Measurements from ENCODE around the gene LYSMD1.

The LYSMD1 gene

GRCh38 chr1:151175041-151175741 lies 9.5 kb upstream of the LYSMD1 start:
- no peak for DNase-seq (ENCODE audit: low read depth)

- DNase-seq (ENCODE audit: low read depth) = no peak
These were observed 5.5 kb upstream of the LYSMD1 start for GRCh38 chr1:151171190-151171589.

GRCh38 chr1:151167116-151167515 lies 1.4 kb upstream of the LYSMD1 start:
- no peak for DNase-seq (ENCODE audit: low read depth)

- peak; percentile 56 for DNase-seq (ENCODE audit: low read depth)
These were observed 829 bp upstream of the LYSMD1 start for GRCh38 chr1:151166505-151166956.

- no peak for DNase-seq (ENCODE audit: low read depth)
These were observed 393 bp downstream of the LYSMD1 start for GRCh38 chr1:151165281-151165737.

- DNase-seq (ENCODE audit: low read depth) = no peak
These were observed 896 bp downstream of the LYSMD1 start for GRCh38 chr1:151164732-151165280.

- no peak for DNase-seq (ENCODE audit: low read depth)
These were observed 6.3 kb downstream of the LYSMD1 start for GRCh38 chr1:151159373-151159772.

- DNase-seq (ENCODE audit: low read depth) = no peak
These were observed 6.9 kb downstream of the LYSMD1 start for GRCh38 chr1:151158751-151159251.

GRCh38 chr1:151158326-151158725 lies 7.4 kb downstream of the LYSMD1 start:
- no peak for DNase-seq (ENCODE audit: low read depth)

GRCh38 chr1:151157067-151157531 lies 8.6 kb downstream of the LYSMD1 start:
- no peak for DNase-seq (ENCODE audit: low read depth)

GRCh38 chr1:151156515-151156819 lies 9.2 kb downstream of the LYSMD1 start, which contains the start of gene TNFAIP8L2:
Gene TNFAIP8L2, plus strand, starts transcription at chr1:151156649. Its CDS starts 2,049 bp downstream, at chr1:151158698.
- no peak for DNase-seq (ENCODE audit: low read depth)

GRCh38 chr1:151147665-151148064 lies 18.0 kb downstream of the LYSMD1 start:
- DNase-seq (ENCODE audit: low read depth) = no peak

- no peak for DNase-seq (ENCODE audit: low read depth)
These were observed 18.6 kb downstream of the LYSMD1 start for GRCh38 chr1:151147132-151147503.

- DNase-seq (ENCODE audit: low read depth) = peak; percentile 73
These were observed 19.1 kb downstream of the LYSMD1 start, which contains the start of gene SEMA6C for GRCh38 chr1:151146412-151147131. Gene SEMA6C, minus strand, starts transcription at chr1:151146631. Its CDS starts 4,010 bp downstream, at chr1:151142621.

- no peak for DNase-seq (ENCODE audit: low read depth)
These were observed 19.7 kb downstream of the LYSMD1 start for GRCh38 chr1:151146072-151146411.

GRCh38 chr1:151145304-151146071 lies 20.2 kb downstream of the LYSMD1 start:
- no peak for DNase-seq (ENCODE audit: low read depth)

- no peak for DNase-seq (ENCODE audit: low read depth)
These were observed 21.0 kb downstream of the LYSMD1 start for GRCh38 chr1:151144474-151145303.

GRCh38 chr1:151143986-151144385 lies 21.7 kb downstream of the LYSMD1 start:
- no peak for DNase-seq (ENCODE audit: low read depth)

GRCh38 chr1:151143057-151143435 lies 22.7 kb downstream of the LYSMD1 start:
- DNase-seq (ENCODE audit: low read depth) = no peak

- DNase-seq (ENCODE audit: low read depth) = no peak
These were observed 23.2 kb downstream of the LYSMD1 start for GRCh38 chr1:151142411-151143056.

- DNase-seq (ENCODE audit: low read depth) = no peak
These were observed 27.9 kb downstream of the LYSMD1 start for GRCh38 chr1:151137789-151138188.
